ENCODE measurements around the gene EIF2AK3.

EIF2AK3 gene

DNA sequence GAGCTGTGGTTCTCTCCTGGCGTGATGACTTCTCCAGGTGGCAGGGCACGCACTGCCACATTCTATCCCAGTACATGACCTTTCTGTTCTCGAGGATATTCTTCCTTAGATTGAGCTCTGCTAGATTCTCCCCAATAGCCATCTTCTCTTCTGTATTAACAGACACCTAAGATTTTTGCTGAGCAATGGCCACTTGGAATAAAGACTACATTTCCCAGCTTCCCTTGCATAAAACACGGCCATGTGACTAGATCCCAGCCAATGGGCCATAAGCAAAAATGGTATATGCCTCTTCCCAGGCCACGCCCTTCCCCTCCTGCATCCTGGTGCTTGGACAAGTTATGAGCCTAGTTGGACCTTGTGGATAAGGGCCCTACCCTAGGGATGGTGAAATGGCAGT lies 82.1 kb downstream of the EIF2AK3 start:
- in situ Hi-C loops (cut with MboI; ENCODE audit: low sequenced_read_pairs), result no loop called here

GRCh38 chr2:88543541-88544057 lies 83.7 kb downstream of the EIF2AK3 start:
- in situ Hi-C loops (cut with MboI; ENCODE audit: low sequenced_read_pairs), result no loop called here

DNA sequence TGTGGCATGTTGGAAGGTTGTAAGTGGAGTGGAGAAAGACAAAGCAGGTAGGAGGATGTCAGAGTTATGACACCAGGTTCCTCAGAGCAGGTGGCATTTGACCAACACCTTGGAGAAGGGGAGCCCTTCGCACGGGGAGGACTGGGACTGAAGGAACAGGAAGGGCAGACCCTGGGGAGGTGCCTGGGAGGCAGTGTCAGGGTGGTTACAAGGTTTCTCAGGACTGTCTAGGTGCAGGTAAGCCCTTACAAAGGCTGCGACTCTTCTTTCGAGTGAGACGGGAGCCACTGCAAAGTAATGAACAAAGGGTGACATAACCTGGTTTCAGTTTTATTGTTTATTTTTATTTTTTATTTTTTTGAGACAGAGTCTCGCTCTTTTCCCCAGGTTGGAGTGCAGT lies 84.6 kb downstream of the EIF2AK3 start:
- in situ Hi-C loops (cut with MboI; ENCODE audit: low sequenced_read_pairs), result no loop called here

DNA sequence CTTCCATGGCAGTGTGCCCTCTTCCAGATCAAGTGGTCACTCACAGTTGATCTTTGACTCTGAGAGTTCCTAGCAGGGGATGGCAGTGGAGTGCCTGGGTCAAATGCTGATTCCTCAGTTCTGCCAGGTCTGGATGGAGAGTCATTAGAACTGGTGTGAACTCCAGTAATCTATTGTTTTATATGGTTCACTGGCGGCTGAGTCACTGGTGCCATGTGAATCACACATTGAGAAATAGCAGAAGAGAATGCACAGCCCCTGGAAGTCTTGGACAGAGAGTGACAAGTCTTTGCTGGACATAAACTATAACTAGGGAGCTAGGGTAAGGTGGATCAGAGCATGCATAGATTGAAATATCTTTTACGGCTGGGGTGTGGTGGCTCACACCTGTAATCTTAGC lies 86.9 kb downstream of the EIF2AK3 start:
- in situ Hi-C loops (cut with MboI; ENCODE audit: low sequenced_read_pairs), result no loop called here

GRCh38 chr2:88538362-88538917 lies 88.8 kb downstream of the EIF2AK3 start:
- in situ Hi-C loops (cut with MboI; ENCODE audit: low sequenced_read_pairs), result no loop called here

- in situ Hi-C loops (cut with MboI; ENCODE audit: low sequenced_read_pairs), result no loop called here
Observed at GRCh38 chr2:88537640-88538039, 89.6 kb downstream of the EIF2AK3 start.

DNA sequence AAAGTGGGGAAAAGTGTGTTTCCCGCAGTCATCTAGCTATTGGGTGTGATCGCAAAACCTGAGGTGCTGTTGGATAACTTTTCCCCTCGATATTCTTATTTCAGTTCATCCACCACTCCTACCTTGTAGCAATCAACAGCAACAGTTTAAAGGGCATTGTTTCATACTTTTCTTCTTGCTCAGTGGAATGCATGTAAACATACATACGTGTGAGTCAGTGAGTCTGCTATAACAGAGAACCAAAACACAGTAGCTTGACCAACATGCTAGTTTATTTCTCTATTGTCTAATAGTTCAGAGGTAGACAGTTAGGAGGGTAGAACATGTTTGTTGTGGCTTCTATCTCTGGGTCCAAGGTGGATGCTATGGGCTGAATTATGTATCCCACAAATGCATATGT lies 97.2 kb downstream of the EIF2AK3 start:
- in situ Hi-C loops (cut with MboI; ENCODE audit: low sequenced_read_pairs), result no loop called here

- in situ Hi-C loops (cut with MboI; ENCODE audit: low sequenced_read_pairs), result no loop called here
Observed at GRCh38 chr2:88521445-88522073, 105.7 kb downstream of the EIF2AK3 start.

GRCh38 chr2:88517759-88518201 lies 109.5 kb downstream of the EIF2AK3 start:
- in situ Hi-C loops (cut with MboI; ENCODE audit: low sequenced_read_pairs), result no loop called here

Measured in hTERT RPE-1 (cell line).